NB4 (cell line): Measurements from ENCODE around the gene SIM2.
"Not testable (repeated sequence)": the region's sequence is repeated elsewhere in the genome, so short reads cannot be mapped to it uniquely, and the experiment has no call there.

Source experiments
- DNase-seq: peaks from one replicate; pipeline ENCODE4 v3.0.0; 2010; ENCODE audit warnings: low read depth
- H3K4me3 ChIP-seq: one replicate; pipeline ENCODE4 v1.5.1; 2011; ENCODE audit warnings: mild to moderate bottlenecking, low read depth, low read length, moderate library complexity
- CTCF ChIP-seq: IDR thresholded peaks from one replicate; pipeline ENCODE4 v1.5.1; 2012; ENCODE audit warnings: low read depth, low read length
- MAX ChIP-seq: IDR thresholded peaks from 2 replicates; pipeline ENCODE4 v1.6.1; 2011; ENCODE audit warnings: low read depth, low read length
- MYC ChIP-seq: IDR thresholded peaks from 2 replicates; pipeline ENCODE4 v1.6.1; 2011; ENCODE audit warnings: low read depth, low read length
- POLR2A ChIP-seq: IDR thresholded peaks from 2 replicates; pipeline ENCODE4 v1.6.1; 2011; ENCODE audit warnings: mild to moderate bottlenecking; ENCODE audit not compliant: insufficient read length; ENCODE audit errors: extremely low read depth

SIM2 gene

GRCh38 chr21:36668713-36669112, 30.2 kb upstream of the SIM2 start:
- no peak for DNase-seq
- TF ChIP-seq POLR2A = no peak
- TF ChIP-seq CTCF = no peak
- no peak for TF ChIP-seq MAX
- TF ChIP-seq MYC = no peak
- H3K4me3 ChIP-seq = no peak overlapping the region

GRCh38 chr21:36671836-36672235, 27.1 kb upstream of the SIM2 start:
- DNase-seq = no peak
- H3K4me3 ChIP-seq = no peak overlapping the region
- no peak for TF ChIP-seq MYC
- TF ChIP-seq MAX = no peak
- no peak for TF ChIP-seq POLR2A
- no peak for TF ChIP-seq CTCF

- not testable (repeated sequence) for H3K4me3 ChIP-seq, DNase-seq
These were observed 26.6 kb upstream of the SIM2 start for GRCh38 chr21:36672296-36672695.

GRCh38 chr21:36672737-36673136, 26.2 kb upstream of the SIM2 start:
- DNase-seq = no peak
- H3K4me3 ChIP-seq = no peak overlapping the region
- TF ChIP-seq MYC (no peak), POLR2A (no peak), CTCF (no peak), MAX (no peak)

GRCh38 chr21:36676039-36676950, 22.6 kb upstream of the SIM2 start:
- DNase-seq = no peak
- no peak overlapping the region for H3K4me3 ChIP-seq
- no peak for TF ChIP-seq MYC
- no peak for TF ChIP-seq CTCF
- TF ChIP-seq MAX = no peak
- no peak for TF ChIP-seq POLR2A

GRCh38 chr21:36677443-36677842, 21.5 kb upstream of the SIM2 start:
- DNase-seq = no peak
- no peak overlapping the region for H3K4me3 ChIP-seq
- no peak for TF ChIP-seq MAX
- no peak for TF ChIP-seq CTCF
- TF ChIP-seq MYC = no peak
- no peak for TF ChIP-seq POLR2A
